CD4-positive, alpha-beta T cell treated with Interleukin-10 for 1 hour (primary cell): ENCODE data around the gene EGFLAM.

Source experiments
- DNase-seq: peaks from one replicate; pipeline ENCODE4 v3.0.0-alpha.2; 2020

Gene EGFLAM

DNA sequence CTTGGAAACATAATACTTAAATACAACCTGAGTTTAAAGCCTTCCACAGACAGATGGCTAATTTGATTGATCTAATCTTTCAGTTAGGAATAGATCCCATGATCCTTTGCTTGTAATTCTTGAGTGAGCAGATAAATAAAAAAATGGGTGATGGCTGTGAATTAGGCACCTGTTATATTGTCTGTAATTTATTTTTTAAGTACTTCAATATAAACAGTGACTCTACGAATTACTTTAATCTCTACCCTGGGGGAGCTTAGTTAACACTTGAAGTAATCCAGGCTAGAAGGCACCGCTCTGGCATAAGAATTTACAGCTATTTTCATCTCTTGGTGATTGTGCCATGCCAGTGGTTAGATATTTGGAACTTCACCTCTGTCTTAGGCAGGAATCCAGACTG lies 9.0 kb downstream of the EGFLAM start:
- no peak for DNase-seq

DNA sequence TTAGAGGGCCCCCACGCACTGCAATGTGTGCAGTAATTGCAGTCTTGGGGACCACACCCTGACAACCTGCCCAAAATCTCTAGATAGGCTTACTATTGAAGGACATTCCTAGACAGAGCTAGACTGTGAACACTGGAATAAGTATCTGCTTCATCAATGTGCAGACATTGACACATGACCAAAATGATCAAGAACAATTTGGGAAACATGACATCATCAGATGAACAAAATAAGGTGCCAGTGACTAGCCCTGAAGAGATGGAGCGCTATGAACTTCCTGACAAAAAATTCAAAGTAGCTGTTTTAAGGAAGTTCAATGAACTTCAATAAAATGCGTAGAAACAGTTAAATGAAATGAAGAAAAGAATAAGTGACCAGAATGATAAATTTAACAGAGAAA lies 15.3 kb downstream of the EGFLAM start:
- no peak for DNase-seq

DNA sequence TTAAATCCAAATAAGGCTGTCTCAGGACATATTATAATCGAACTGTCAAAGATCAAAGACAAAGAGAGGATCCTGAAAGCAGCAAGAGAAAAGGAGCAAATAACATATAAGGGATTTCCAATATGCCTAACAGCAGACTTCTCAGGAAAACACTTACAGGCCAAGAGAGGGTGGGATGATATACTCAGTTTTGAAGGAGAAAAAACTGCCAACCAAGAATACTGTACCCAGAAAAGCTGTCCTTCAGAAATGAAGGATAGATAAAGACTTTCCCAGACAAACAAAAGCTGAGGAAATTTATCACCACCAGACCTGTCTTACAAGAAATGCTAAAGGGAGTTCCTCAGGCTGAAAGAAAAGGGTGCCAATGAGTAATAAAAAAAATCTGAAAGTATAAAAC lies 16.0 kb downstream of the EGFLAM start:
- DNase-seq: no peak

DNA sequence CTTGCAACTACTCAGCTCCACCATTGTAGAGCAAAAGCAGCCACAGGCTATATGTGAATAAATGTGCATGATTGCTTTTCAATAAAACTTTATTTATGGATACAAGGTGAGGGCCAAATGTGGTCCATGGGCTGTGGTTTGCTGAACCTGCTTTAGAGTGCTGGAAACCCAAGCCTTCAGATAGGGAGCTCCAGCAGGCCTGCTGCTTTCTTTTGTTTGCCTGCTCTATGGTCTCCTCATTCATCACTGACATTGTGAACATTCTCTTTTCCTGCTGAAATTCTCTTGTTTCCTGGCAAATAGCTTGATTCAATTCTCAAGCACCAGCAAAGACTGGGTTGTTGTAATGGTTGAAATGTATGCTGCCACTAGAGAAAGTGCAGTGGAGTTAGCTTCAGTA lies 26.0 kb downstream of the EGFLAM start:
- no peak for DNase-seq

DNA sequence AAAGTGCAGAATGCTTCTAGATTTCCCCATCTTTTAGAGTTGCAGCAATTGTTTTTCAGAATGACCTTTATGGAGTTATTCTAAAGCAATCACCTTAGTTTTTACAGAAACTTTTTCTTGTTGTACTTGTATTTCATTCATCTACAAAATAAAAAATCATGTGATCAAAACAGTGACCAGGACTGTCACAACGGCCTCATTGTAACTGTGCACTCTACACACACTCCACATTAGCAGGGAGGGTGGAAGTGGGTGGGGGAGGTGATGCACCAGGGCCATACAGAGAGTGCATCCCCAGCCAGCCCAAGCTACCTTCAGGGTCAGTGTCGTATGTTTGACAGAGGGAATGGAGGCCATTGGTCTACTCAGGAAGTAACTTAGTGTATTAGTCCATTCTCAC lies 26.9 kb downstream of the EGFLAM start:
- DNase-seq: no peak

DNA sequence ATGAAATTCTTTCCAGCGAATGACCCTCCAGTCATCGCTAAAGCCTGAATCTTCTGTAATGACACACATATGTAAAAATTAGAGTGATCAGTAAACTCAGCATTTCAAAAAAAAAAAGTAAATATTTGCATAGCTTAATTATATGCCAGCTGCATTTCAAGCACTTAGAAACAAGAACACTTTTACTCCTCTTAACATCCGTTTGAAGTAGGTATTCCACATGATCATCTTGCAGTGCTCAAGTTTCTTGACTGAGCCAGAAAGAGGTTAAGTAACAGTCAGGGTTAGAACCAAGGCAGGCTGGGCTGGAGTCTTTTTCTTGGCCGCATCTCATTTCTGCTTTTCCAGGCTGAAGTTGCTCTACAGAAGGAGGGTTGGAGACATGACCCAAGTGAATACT lies 27.6 kb downstream of the EGFLAM start:
- no peak for DNase-seq

DNA sequence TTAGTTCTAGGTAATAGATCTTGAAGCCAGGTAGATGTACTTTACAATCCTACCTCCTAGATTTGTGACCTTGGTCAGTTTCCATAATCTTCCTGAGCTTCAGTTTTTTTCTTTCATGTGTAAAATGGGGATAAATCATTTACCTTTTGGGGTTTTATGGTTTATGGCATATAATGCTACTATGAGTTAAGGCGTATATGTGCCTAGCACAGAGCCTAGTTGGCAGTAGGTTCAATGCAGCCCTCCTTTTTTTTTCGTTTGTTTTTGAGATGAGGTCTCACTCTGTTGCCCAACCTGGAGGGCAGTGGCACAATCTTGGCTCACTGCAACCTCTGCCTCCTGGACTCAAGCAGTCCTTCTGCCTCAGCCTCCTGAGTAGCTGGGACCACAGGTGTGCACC lies 28.8 kb downstream of the EGFLAM start:
- DNase-seq: no peak

DNA sequence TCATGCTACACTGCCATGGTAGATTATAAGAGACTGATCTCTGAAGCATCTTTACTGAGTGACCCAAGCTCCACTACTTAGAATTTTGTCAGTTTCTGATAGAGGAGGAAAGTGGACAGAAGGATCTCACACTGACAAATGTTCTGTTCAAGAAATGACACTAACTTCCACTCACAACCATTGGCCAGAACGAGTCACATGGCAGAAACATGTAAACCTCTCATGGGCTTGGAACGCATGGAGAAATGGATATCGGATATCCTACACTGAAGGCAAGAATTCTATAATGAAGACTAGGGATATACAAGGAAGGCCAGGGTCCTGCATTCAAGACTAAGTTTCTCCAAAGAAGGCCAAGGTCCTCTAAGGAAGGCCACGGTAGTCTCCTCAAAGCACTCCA lies 31.1 kb downstream of the EGFLAM start:
- no peak for DNase-seq

DNA sequence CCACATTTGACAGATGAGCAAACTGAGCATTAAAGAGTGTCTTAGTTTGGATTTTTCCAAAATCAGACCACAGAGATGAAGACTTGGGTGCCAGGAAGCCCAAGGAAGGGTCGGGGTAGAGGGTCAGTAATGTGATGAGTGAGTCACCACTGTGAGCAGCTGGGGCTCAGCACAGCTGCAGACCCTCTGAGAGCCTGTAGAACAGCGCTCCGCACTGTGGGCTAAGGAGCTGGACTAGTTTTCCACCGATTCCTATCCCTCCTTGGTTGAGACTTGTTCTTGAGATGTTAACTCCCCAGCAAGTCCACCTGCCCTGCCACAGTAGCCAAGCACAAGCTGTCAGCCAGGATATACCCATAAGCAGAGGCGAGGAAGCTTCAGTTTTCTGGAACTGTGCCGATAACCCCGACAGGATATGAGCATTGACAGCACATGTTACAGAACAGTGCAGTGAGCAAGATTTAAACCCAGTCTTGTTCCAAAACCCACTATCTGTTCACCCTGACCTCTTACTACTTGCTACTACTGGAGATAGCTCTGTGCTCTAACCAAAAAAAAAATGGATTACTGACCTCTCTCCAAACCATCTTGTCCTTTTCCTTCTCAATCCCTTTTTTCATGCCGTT lies 31.8 kb downstream of the EGFLAM start:
- DNase-seq: no peak

DNA sequence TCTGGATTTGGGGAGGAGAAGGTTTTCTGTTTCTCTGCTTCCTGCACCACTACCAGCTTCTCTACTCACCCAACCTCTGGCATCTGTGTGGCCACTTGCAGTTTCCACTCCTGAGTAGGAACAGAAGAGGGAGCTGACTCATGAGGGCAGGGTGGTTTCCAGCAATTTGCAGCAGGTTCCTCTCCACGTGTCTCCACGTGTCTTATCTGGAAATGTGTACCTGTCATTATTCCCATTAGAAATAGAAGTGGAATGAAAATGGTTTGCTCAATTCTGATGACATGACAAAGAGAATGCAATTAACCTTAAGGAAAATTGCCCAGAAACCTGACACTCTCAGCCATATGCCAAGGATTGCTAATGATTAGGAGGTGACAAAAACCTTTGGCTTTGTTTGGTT lies 33.0 kb downstream of the EGFLAM start:
- DNase-seq: no peak

DNA sequence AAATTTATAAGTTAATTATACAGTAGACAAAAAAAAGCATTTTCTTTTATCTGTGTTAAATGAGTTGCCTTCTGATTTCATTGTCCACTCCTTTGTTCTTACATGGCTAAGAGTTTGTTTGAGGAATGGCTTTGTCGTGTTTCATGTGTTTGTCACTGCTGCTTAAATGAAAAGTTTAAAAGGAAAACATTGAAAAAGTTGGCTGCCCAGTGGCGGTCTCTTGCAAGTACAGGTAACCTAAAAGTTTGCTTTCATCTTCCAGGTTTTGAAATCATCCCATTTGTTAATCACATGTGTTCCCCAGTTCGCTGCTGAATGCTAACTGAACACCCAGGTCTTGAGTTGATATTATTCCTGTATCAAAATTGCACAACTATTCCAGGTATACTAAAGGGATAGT lies 33.9 kb downstream of the EGFLAM start:
- DNase-seq: no peak

DNA sequence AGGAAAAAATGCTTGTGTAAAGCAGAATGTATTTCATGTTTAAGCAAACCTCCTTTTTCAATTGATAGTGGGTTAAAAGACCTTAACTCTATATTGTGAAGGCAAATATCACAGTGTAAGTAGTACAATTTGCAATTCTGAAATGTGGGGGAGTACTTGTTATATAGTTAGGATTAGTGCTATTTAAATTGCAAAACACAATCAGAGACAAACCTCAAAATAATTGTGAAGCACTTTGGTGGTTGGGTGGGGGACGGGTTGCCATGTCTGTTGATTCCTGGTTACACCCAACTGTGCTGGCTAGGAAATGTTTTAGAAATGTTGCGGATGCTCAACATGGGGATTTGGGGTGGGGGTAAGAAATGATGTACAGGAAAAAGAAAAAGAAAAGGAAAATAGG lies 37.4 kb downstream of the EGFLAM start:
- no peak for DNase-seq

DNA sequence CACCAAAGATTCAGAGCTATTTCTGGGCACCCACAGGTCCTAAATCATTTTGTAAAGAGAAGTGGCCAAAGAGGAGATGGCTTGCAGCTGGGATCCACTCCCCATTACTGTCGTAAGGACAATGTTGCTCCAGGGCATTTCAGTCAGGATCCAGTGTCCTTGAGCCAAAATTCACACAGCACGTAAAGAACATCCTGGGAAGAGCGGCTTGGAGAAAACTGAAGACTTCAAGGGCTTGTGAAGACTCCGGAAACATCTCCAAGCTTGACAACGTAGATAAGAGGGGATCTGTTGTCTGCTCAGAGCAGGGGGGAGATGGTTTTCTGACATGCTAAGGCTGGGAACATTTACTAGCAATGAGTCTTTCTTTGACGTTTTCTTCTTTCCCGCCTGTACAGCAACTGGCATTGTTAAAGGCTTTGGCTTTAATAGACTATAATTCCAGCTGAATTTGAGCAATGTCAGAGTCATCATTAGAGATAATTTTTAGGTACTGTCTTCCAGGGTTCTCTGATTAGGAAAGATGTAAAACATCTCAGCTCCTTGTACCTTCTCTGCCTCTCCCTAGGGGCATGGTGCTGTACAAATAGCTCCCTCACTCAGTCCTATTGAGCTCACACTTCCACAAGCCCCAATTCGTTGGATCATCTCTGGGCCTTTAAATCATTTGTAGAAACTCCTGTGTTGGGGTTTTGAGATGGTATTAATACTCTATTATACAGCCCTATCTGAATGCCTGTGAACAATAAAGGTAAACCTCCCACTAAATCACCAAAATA lies 39.7 kb downstream of the EGFLAM start:
- DNase-seq: no peak

DNA sequence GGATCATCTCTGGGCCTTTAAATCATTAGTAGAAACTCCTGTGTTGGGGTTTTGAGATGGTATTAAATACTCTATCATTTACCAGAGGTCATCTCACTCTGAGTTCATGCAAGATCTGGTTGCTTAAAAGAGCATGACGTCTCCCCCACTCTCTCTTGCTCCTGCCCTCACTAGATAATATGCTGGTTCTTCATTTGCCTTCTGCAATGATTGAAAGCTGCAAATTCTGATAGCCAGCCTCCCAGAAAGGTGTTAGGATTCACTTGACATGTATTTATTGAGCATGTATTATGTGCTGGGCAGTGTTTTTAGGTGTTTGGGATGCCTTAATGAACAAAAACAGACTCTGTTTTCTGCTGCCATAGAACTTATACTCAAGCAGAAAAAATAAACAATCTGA lies 41.2 kb downstream of the EGFLAM start:
- no peak for DNase-seq

DNA sequence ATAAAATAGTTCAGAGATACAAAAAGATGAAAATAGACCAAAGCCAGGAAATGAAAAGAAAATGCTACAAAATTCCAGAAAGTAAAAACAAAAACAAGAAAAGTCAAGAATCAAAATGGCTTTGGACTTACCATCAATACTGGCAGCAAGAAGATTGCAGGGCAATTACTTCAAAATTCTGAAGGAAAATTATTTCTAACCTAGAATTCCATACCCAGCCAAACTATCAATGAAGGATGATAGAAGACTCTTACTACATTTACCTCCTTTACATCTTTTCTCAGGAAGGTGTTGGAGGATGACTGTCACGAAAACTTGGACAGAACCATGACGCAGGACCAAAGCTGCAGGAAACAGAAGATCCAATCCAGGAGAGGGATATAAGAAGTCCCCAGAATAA lies 46.8 kb downstream of the EGFLAM start:
- DNase-seq: no peak

DNA sequence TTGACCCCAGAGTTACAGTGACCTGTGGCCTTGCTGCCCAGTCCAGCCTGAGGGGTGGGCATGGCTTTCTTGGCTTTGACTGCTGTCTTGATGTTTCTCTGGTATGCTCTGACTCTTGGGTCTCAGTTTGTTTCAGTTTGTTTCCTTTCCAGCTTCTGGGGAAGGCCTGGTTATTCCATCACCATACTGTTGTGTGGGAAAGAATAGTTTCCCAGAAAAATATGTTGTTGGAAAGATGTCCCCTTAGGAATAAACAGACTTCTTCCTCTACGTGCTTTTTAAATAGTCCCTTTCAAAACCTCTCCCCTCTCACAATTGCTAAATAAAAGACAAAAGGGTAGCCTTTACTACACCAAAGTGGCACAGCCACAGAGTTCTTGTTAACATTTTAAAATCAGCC lies 49.5 kb downstream of the EGFLAM start:
- no peak for DNase-seq

DNA sequence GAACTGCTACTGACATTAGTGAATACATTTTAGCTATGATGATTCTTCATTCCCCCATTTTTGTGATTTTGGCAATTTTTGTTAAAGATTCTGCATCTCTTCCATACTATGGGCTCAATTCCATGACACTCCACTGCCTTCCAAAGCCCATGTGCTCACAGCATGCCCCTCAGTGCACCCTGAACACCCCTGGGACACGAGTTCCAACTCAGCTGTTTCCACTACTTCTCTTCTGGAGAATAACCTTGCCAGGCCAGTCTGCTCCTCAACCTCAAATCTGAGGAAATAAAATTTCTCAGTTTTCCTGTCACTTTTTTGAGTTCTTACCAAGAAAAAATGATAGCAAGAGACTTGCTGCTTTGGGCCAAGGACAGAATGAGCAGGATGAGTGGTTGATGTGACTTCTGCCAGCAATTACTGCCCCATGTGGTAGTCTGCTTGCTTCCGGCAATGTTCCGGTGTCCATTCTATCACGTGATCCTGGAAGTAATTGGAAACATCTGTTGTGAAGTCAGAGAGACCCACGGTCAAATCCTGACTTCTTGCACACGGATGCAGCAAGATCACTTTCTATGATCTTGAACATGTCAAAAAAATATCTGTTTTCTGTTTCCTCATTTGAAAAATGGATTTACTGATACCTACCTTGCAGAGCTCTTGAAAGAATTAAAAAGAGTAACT lies 58.3 kb downstream of the EGFLAM start:
- DNase-seq: no peak

DNA sequence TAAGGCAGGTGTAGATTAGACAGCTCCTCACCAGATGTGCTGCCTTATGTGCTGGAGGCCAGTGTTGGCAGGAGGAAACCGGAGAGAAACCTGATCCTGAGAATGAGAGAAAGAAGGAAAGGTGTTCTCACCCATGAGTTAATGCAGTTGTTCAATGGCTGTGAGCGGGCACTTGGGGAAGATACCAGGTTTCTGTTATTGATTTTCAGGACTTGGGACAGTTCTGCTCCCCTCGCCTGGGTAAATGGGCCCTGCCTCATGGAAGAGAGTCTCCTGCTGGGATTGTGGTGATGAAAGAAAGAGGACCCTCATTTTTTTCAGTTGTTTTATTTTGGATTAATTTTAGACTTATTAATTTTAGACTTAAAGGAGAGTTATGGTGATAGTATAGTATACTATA lies 59.5 kb downstream of the EGFLAM start:
- DNase-seq: no peak

DNA sequence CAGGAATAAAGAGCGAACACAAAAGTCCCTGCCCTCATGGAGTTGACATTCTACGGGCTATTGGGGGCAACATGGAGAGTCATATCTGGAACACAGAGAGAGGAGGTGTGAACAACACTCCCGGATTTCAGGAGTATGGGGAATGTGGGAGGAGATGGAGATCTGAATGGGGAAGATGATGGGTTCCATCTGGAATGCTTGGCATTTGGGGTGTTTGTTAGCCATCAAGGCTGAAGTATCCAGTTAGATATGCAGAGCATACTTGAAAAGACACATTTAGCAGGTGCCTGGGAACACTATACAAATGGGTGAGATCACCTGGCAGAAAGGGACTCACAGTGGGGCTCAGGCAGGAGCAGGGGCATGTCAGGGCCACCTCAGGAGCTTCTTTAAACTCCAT lies 61.1 kb downstream of the EGFLAM start:
- no peak for DNase-seq

DNA sequence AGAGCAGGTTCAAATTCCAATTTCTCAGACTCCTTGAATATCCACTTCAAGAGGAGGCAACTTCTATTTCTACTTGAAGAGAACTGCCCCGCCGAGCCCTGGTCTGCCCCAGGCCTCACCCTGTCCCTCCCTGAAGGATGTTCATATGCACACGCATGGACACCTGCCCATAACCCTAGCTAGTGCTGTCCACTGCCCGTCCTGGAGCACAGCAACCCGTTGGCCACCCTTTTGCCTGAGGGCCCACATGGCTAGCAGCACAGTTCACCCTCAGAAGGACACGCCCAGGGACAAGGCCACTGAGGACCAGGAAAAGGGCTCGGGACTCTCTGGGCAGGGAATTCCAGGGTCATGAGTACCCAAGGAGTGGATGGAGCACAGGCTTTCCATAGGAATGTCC lies 63.6 kb downstream of the EGFLAM start:
- no peak for DNase-seq

DNA sequence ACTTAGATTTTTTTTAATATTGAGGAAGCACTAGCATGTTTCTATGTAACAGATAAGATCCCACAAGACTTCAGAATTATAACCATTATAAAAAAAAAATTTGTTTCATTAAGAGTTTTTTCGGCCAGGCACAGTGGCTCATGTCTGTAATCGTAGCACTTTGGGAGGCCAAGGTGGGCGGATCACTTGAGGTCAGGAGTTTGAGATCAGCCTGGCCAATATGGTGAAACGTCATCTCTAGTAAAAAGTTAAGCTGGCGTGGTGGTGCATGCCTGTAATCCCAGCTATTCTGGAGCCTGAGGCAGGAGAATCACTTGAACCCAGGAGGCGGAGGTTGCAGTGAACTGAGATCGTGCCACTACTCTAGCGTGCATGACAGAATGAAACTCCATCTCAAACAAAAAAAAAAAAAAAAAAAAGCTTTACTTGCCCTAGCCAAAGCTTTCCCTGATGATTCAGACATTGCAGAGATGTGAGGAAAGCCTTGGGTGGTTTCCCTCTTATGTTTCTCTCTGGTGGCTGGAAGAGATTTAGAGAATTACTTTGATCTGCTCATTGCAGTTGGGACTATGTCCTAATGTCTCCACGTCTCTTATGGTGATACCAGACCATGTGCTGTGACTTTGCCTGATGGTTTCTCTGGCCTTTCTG lies 65.4 kb downstream of the EGFLAM start:
- DNase-seq: no peak

DNA sequence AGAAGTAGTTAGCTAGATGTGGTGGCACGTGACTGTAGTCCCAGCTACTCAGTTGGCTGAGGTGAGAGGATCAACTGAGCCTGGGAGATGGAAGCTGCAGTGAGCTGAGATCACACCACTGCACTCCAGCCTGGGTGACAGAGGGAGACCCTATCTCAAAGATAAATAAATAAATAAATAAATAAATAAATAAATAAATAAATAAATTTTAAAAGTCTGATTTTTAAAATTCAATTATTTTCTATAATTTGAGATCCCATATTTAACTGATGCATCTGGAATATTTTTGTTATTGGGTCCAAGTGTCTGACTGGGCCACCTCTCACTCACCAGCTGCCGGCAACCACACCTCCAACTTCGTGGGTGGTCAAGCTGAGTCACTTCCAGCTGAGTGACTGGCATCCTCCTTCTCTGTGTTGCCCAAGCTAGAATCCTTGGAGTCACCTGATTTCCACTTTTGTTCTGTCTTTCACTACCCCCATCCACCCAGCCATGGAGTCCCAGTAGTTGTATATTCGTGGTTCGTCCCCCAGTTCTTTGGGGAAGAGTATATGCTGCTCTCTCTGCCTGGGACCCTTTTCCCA lies 70.9 kb downstream of the EGFLAM start:
- no peak for DNase-seq

DNA sequence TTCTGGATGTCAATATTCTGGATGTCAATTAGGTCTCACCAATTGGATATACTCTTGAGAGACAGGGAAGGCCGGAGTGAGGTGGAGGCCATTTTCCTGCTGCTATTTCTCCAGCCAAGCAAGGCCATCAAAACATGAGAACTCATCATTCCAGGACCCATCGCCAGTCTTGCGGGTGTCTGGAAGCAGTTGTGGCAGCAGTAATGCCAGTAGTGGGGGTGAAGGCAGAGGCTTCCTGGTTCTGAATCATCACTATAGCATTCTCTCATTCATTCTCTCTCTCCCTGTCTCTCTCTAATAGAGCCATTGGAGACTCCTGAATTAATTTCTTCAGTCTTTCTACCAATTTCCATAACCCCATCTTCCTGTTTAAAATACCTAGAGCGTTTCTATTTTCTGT lies 71.8 kb downstream of the EGFLAM start:
- DNase-seq: no peak

DNA sequence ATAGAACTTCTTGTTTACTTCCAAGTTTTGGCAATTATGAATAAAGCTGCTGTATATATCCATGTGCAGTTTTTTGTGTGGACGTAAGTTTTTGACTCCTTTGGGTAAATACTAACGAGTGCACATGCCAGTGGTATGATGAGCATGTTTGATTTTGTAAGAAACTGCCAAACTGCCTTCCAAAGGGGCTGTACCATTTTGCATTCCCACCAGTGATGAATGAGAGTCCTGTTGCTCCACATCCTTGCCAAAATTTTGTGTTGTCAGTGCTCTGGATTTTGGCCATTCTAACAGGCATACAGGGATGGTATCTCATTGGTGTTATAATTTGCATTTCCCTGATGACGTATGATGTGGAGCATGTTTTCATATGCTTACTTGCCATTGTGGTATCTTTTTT lies 73.5 kb downstream of the EGFLAM start:
- no peak for DNase-seq
